Measurements from ENCODE around the gene RBBP8NL. TPM values are rescaled to one million over a fixed set of nuclear protein-coding genes. Genes with fewer than 3 reads are reported as not detected.
A peak's percentile ranks its signal among the peaks of the same experiment; 100 is the strongest.

The RBBP8NL gene
- total RNA-seq, 1 experiment from 2014 or later = 0.28 TPM

GRCh38 chr20:62476056-62476838 lies 48.9 kb upstream of the RBBP8NL start:
- H2BK20ac ChIP-seq (ENCODE audit: low read depth, low read length, poor library complexity, severe bottlenecking) = no peak overlapping the region
- H2BK120ac ChIP-seq (ENCODE audit: low read depth, low read length, poor library complexity, severe bottlenecking) = no peak overlapping the region
- WGBS (ENCODE audit: extremely low coverage, insufficient read length, low lambda C conversion rate) = no CpG with 5 or more reads among the region's 82 CpGs
- no peak for TF ChIP-seq CTCF (conservative IDR thresholded peaks at IDR 0.05)
- no peaks in the 10 kb centered on the region; a peak in 1 of 7 replicates for H3K36me3 Mint-ChIP-seq (ENCODE audit: insufficient read depth in 1 of 3, low read depth in 3 of 3)
- H3K4me2 ChIP-seq (ENCODE audit: insufficient read depth, insufficient read length, low read length) = peak overlapping the region; percentile 47
- peak; percentile 63 for DNase-seq
- H3K9me3 Mint-ChIP-seq = peaks cover 0 to 2% of the 10 kb centered on the region in 2 experiments; a peak in 1 of 5 replicates
- H3T11ph ChIP-seq (ENCODE audit: low read length) = no peak overlapping the region
- peak overlapping the region in 1 of 2 experiments; percentile 78; a peak in 2 of 5 replicates for H3K4me3 Mint-ChIP-seq
- H3K79me1 ChIP-seq (ENCODE audit: insufficient read depth, low read depth, low read length, poor library complexity, severe bottlenecking) = no peaks in the 10 kb centered on the region
- H2BK15ac ChIP-seq (ENCODE audit: low read depth, low read length) = no peak overlapping the region
- H3K79me2 ChIP-seq (ENCODE audit: insufficient read depth, low read length) = no peaks in the 10 kb centered on the region
- peaks cover 82% of the 10 kb centered on the region for H3K27me3 Mint-ChIP-seq (ENCODE audit: low read depth)
- no peaks in the 10 kb centered on the region for H3K4me1 ChIP-seq (ENCODE audit: insufficient read depth, low read length)
- H2BK12ac ChIP-seq (ENCODE audit: insufficient read length, low read depth, low read length) = no peak overlapping the region
- H3K27me3 ChIP-seq (ENCODE audit: insufficient read depth, low read length) = peaks cover 51% of the 10 kb centered on the region
- H3K14ac ChIP-seq (ENCODE audit: insufficient read depth, low read length) = no peak overlapping the region; the same call in 1 of the 2 replicates
- no peak overlapping the region for H2AFZ ChIP-seq (ENCODE audit: low read length)
- H3K27ac Mint-ChIP-seq = no peak overlapping the region
- H3K18ac ChIP-seq (ENCODE audit: insufficient read length, low read depth, low read length) = no peak overlapping the region
- peaks cover 9 to 33% of the 10 kb centered on the region in 2 experiments for H3K4me1 Mint-ChIP-seq
- no peak overlapping the region for H3K56ac ChIP-seq (ENCODE audit: insufficient read length, low read depth, low read length)
- H2AK5ac ChIP-seq (ENCODE audit: insufficient read length, low read length) = no peak overlapping the region
- no peaks in the 10 kb centered on the region for H3K9me3 ChIP-seq (ENCODE audit: control insufficient read depth, low read depth, low read length)
- H3K4ac ChIP-seq (ENCODE audit: low read depth, low read length) = no peak overlapping the region
- no peak overlapping the region for H3K23ac ChIP-seq (ENCODE audit: insufficient read length, low read depth, low read length)
- H3K27ac ChIP-seq (ENCODE audit: insufficient read length, low read depth, low read length) = no peak overlapping the region
- H2BK5ac ChIP-seq (ENCODE audit: insufficient read length, low read length) = no peak overlapping the region
- peaks cover 16% of the 10 kb centered on the region for H3K23me2 ChIP-seq (ENCODE audit: insufficient read length, low read depth, low read length, poor library complexity, severe bottlenecking)
- H4K5ac ChIP-seq (ENCODE audit: insufficient read length, low read depth, low read length) = no peak overlapping the region
- H3K9ac ChIP-seq (ENCODE audit: extremely low read depth, insufficient read length, low read length) = no peak overlapping the region
- no peak overlapping the region for H4K91ac ChIP-seq (ENCODE audit: insufficient read length, low read depth, low read length)
- no peaks in the 10 kb centered on the region for H4K20me1 ChIP-seq (ENCODE audit: control insufficient read depth, insufficient read depth, insufficient read length)
- no peak overlapping the region for H4K8ac ChIP-seq (replicated peaks; ENCODE audit: insufficient read length, low read depth, low read length)

Data from H9 (cell line).